PFSK-1 (cell line): ENCODE results near the gene HOXC11.

ENCODE experiments used
- FOXP2 ChIP-seq: optimal IDR thresholded peaks from 2 replicates; pipeline ENCODE3; 2011; ENCODE audit warnings: borderline replicate concordance, control low read depth, inconsistent platforms; ENCODE audit not compliant: insufficient read depth; ENCODE audit errors: extremely low read length, extremely low read depth
- POLR2AphosphoS5 ChIP-seq: IDR thresholded peaks from 2 replicates; pipeline ENCODE4 v1.6.1; 2012; ENCODE audit warnings: low read depth, mild to moderate bottlenecking, control low read depth, low read length, moderate library complexity
- SIN3A ChIP-seq: IDR thresholded peaks from 2 replicates; pipeline ENCODE4 v1.6.1; 2012; ENCODE audit warnings: mild to moderate bottlenecking, low read length, moderate library complexity, borderline replicate concordance; ENCODE audit not compliant: insufficient read depth
- TAF1 ChIP-seq: IDR thresholded peaks from 2 replicates; pipeline ENCODE4 v1.6.1; 2012; ENCODE audit warnings: low read length, control low read depth, borderline replicate concordance; ENCODE audit not compliant: insufficient read depth
- TF ChIP-seq, protein P1 (sequence below), 2 experiments: IDR thresholded peaks; 2 replicates each; pipeline versions ENCODE4 v1.6.1 to v1.8.0; 2011 to 2012; ENCODE audit warnings: low read depth in 2 of 2, low read length in 2 of 2, control low read depth in 1 of 2, inconsistent platforms in 1 of 2, mild to moderate bottlenecking in 1 of 2, moderate library complexity in 1 of 2; ENCODE audit not compliant: insufficient read depth in 1 of 2

The HOXC11 gene

DNA sequence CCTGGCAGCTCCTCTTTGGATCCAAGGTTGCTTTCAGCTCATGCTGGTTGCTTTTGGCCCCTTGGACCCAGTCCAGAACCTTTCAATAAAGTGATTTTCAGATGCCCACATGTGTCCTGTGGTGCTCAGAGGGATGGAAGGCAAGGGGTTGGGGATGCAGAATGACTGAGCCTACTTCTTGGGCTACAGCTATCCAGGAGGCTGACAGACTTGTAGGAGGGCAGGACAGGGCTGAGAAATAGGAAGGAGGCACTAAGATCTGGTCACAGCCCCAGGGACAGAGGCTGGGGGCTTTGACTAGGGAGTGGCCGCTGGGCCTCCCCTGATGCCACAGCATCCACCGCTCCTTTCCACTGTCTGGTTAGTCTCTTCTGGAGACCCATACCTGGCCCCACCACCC is 1.2 kb upstream of the HOXC11 start:
- TF ChIP-seq SIN3A = no peak
- TF ChIP-seq POLR2AphosphoS5 = no peak
- no peak for TF ChIP-seq FOXP2
- no peak for TF ChIP-seq TAF1
- TF ChIP-seq, protein P1, sequence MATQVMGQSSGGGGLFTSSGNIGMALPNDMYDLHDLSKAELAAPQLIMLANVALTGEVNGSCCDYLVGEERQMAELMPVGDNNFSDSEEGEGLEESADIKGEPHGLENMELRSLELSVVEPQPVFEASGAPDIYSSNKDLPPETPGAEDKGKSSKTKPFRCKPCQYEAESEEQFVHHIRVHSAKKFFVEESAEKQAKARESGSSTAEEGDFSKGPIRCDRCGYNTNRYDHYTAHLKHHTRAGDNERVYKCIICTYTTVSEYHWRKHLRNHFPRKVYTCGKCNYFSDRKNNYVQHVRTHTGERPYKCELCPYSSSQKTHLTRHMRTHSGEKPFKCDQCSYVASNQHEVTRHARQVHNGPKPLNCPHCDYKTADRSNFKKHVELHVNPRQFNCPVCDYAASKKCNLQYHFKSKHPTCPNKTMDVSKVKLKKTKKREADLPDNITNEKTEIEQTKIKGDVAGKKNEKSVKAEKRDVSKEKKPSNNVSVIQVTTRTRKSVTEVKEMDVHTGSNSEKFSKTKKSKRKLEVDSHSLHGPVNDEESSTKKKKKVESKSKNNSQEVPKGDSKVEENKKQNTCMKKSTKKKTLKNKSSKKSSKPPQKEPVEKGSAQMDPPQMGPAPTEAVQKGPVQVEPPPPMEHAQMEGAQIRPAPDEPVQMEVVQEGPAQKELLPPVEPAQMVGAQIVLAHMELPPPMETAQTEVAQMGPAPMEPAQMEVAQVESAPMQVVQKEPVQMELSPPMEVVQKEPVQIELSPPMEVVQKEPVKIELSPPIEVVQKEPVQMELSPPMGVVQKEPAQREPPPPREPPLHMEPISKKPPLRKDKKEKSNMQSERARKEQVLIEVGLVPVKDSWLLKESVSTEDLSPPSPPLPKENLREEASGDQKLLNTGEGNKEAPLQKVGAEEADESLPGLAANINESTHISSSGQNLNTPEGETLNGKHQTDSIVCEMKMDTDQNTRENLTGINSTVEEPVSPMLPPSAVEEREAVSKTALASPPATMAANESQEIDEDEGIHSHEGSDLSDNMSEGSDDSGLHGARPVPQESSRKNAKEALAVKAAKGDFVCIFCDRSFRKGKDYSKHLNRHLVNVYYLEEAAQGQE (IDR thresholded peaks at IDR 0.05; ENCODE audit: insufficient read depth in 1 of 2, low read depth in 2 of 2, low read length in 2 of 2) = no peak

DNA sequence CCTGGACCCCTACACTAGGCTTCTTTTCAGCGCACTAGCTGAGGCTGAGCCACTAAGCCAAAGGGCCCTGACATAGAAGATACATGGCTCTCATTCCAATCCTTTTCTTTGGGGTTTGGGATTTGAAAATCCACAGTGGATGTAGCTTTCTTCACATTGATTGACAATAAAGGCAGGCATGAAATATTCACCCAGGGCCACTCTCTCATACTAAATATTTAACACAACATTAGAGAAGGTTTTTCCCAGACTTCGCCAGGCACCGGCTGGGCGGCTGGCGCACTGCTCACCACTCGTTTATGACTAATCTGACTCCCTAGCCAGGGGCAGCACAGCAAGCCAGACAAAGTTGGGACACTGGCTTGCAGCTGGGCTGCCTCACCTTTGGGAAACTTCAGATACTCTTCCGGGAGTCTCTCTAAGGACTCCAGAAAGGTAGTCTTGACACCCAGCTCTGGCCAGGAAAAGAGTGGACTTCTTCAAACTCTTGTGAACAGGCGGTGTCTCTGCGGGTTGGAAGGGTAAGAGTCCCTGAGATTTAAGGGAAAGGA is 699 bp upstream of the HOXC11 start:
- TF ChIP-seq FOXP2 = no peak
- TF ChIP-seq TAF1 = no peak
- no peak for TF ChIP-seq SIN3A
- TF ChIP-seq, protein P1 (IDR thresholded peaks at IDR 0.05; ENCODE audit: insufficient read depth in 1 of 2, low read depth in 2 of 2, low read length in 2 of 2) = no peak
- no peak for TF ChIP-seq POLR2AphosphoS5

DNA sequence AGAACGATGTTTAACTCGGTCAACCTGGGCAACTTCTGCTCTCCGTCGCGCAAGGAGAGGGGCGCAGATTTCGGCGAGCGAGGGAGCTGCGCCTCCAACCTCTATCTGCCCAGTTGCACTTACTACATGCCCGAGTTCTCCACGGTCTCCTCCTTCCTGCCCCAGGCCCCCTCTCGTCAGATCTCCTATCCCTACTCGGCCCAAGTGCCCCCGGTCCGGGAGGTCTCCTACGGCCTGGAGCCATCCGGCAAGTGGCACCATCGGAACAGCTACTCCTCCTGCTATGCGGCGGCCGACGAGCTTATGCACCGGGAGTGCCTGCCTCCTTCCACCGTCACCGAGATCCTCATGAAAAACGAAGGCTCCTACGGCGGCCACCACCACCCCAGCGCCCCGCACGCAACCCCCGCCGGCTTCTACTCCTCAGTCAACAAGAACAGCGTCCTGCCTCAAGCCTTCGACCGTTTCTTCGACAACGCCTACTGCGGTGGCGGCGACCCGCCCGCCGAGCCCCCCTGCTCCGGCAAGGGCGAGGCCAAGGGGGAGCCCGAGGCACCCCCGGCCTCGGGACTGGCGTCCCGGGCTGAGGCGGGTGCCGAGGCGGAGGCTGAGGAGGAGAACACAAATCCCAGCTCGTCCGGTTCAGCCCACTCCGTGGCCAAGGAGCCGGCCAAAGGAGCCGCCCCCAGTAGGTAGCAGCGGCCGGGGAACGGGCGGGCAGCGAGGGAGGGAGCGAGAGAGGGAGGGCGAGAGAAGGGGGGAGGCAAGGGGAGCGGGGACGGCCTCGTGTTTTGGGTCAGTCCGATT is 513 bp downstream of the HOXC11 start:
- TF ChIP-seq TAF1 (no peak), POLR2AphosphoS5 (no peak), SIN3A (no peak), FOXP2 (no peak)
- TF ChIP-seq, protein P1 (IDR thresholded peaks at IDR 0.05; ENCODE audit: insufficient read depth in 1 of 2, low read depth in 2 of 2, low read length in 2 of 2) = no peak

DNA sequence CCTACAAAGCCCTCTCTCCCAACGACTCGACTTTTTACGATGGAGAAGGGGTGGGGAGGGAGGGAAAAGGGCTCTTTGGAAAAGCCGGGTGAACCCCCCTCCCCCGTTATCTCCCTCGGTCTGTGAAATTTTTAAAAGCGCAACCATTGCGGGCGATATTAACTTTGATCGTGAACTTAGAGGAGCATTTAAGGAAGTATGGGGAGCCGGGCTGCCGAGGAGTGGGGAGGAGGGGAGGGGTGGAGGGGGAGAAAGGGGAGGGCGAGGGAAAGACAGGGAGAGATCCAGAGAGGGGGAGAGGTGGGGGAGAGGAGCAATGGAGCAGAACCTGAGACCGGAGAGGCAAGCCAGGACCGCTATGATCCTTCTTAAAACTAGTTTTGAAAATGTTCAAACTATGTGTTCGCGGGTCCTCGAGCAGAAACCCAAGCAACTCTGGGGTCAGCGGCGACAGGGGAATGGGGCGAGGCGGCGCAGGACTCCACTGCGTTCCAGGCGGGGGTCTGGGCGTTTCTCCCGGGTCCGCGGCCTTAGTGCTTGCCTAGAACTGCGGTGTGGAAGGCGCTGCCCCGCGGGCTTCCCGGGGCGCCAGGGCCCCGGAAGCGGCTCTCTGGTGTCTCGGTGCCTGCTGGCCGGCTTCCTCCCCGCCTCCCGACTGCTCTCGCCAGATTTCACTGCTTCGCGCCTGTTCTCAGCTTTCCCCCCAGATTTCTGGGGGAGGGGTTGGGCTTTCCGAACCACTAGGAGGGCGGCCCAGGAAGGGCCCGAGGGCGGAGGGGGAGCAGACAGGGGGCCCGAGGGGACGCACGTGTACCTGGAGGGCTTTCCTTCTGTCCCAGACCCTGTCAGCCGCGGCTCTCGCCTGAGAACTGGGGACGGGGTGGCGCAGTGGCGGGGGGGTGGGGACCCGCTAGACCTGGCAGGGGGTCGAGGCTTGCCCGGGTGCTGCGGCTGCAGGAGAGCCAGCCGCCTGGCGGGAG is 1.4 kb downstream of the HOXC11 start, which contains the start of gene HOTAIR:
Gene HOTAIR, minus strand, starts transcription at position 871 of the 980 bp plus-strand sequence.
- TF ChIP-seq SIN3A (no peak), POLR2AphosphoS5 (no peak), TAF1 (no peak)
- TF ChIP-seq, protein P1 (IDR thresholded peaks at IDR 0.05; ENCODE audit: insufficient read depth in 1 of 2, low read depth in 2 of 2, low read length in 2 of 2) = no peak
